ENCODE measurements around the gene ADH1C.

- TF ChIP-seq, protein P1, sequence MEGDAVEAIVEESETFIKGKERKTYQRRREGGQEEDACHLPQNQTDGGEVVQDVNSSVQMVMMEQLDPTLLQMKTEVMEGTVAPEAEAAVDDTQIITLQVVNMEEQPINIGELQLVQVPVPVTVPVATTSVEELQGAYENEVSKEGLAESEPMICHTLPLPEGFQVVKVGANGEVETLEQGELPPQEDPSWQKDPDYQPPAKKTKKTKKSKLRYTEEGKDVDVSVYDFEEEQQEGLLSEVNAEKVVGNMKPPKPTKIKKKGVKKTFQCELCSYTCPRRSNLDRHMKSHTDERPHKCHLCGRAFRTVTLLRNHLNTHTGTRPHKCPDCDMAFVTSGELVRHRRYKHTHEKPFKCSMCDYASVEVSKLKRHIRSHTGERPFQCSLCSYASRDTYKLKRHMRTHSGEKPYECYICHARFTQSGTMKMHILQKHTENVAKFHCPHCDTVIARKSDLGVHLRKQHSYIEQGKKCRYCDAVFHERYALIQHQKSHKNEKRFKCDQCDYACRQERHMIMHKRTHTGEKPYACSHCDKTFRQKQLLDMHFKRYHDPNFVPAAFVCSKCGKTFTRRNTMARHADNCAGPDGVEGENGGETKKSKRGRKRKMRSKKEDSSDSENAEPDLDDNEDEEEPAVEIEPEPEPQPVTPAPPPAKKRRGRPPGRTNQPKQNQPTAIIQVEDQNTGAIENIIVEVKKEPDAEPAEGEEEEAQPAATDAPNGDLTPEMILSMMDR (IDR thresholded peaks at IDR 0.05) = no peak
- TF ChIP-seq ZBTB33 (IDR thresholded peaks at IDR 0.05; ENCODE audit: borderline replicate concordance, low read depth) = no peak
- no peak for TF ChIP-seq TAF1 (IDR thresholded peaks at IDR 0.05; ENCODE audit: borderline replicate concordance, low read depth, low read length)
- TF ChIP-seq NRF1 (IDR thresholded peaks at IDR 0.05; ENCODE audit: low read depth, low read length) = no peak
- TF ChIP-seq, protein P2, sequence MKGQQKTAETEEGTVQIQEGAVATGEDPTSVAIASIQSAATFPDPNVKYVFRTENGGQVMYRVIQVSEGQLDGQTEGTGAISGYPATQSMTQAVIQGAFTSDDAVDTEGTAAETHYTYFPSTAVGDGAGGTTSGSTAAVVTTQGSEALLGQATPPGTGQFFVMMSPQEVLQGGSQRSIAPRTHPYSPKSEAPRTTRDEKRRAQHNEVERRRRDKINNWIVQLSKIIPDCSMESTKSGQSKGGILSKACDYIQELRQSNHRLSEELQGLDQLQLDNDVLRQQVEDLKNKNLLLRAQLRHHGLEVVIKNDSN (IDR thresholded peaks at IDR 0.05; ENCODE audit: borderline replicate concordance, low read depth) = no peak
- no peak for TF ChIP-seq FOSL2 (IDR thresholded peaks at IDR 0.05; ENCODE audit: borderline replicate concordance, low read depth)
- no peak for TF ChIP-seq POLR2AphosphoS5 (IDR thresholded peaks at IDR 0.05; ENCODE audit: low read depth, low read length)
- TF ChIP-seq RXRA (IDR thresholded peaks at IDR 0.05; ENCODE audit: borderline replicate concordance, low read depth) = no peak
- TF ChIP-seq FOXJ3 (CRISPR knock-in tag; IDR thresholded peaks at IDR 0.05) = no peak
- no peak for TF ChIP-seq USF2 (IDR thresholded peaks at IDR 0.05; ENCODE audit: borderline replicate concordance, low read depth, low read length)
- TF ChIP-seq EP300 (IDR thresholded peaks at IDR 0.05; ENCODE audit: borderline replicate concordance in 1 of 2, low read depth in 1 of 2, low read length in 1 of 2) = no peak
- no peak for TF ChIP-seq RFX5 (IDR thresholded peaks at IDR 0.05; ENCODE audit: low read length)
- no peak for TF ChIP-seq GATA2 (CRISPR knock-in tag; IDR thresholded peaks at IDR 0.05)
- TF ChIP-seq MXI1 (IDR thresholded peaks at IDR 0.05; ENCODE audit: low read depth, low read length) = no peak
Observed at GRCh38 chr4:99399017-99399416, 46.5 kb upstream of the ADH1C start.
